Activated T-cell treated with anti-CD3 and anti-CD28 coated beads, Interleukin-2, amount 50 U/mL, for 24 hours (primary cell): ENCODE results near the gene DNMT1.

Source experiments
- DNase-seq: peaks from one replicate; pipeline ENCODE4 v3.0.0-alpha.2; 2020
- H3K27ac Mint-ChIP-seq: 2 replicates; pipeline ENCODE4 v1.8.0; 2020; ENCODE audit warnings: mild to moderate bottlenecking, mixed read lengths
- H3K27me3 Mint-ChIP-seq: 2 replicates; pipeline ENCODE4 v1.8.0; 2020; ENCODE audit warnings: mixed read lengths
- H3K36me3 Mint-ChIP-seq: 2 replicates; pipeline ENCODE4 v1.8.0; 2020; ENCODE audit warnings: low read depth, mixed read lengths
- H3K4me1 Mint-ChIP-seq: 2 replicates; pipeline ENCODE4 v1.8.0; 2020; ENCODE audit warnings: low read depth, mixed read lengths
- H3K4me3 Mint-ChIP-seq: 2 replicates; pipeline ENCODE4 v1.8.0; 2020; ENCODE audit warnings: mild to moderate bottlenecking, moderate library complexity, mixed read lengths
- H3K9me3 Mint-ChIP-seq: 2 replicates; pipeline ENCODE4 v1.8.0; 2020; ENCODE audit warnings: mixed read lengths

Gene DNMT1

DNA sequence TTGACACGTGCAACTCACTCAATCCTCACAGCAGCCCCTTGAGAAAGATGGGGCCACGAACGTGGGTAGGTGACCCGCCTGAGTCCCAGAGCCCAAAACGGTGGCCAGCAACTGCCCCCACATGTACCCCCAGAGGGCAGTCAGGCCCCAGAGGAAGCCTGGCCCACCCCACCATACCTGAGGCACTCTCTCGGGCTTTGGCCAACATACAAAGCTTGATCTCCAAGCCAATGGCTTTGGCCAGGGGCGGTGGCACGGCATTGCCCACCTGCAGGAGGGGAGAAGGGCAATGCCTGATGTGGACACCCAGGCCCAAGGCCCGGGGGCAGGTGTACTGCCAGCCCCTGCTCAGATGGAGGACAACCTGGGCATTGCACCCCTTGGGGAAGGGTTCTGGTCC lies 60.7 kb downstream of the DNMT1 start:
- Mint-ChIP-seq H3K36me3 (peaks cover 93% of the 10 kb centered on the region), H3K4me3 (no peak overlapping the region), H3K27me3 (no peaks in the 10 kb centered on the region), H3K4me1 (peaks cover 3% of the 10 kb centered on the region), H3K9me3 (no peaks in the 10 kb centered on the region), H3K27ac (no peak overlapping the region)
- DNase-seq: no peak

DNA sequence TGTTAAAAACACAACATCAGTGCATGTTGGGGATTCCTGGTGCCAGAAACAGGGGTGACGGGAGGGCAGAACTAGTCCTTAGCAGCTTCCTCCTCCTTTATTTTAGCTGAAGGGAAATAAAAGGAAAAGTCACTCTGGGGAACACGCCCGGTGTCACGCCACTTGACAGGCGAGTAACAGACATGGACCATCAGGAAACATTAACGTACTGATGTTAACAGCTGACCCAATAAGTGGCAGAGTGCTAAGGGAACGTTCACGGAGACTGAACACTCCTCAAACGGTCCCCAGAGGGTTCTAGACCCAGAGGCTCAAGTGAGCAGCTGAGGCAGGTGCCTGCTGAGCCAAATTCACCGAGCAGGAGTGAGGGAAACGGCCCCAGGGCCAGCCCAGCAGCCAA lies 61.2 kb downstream of the DNMT1 start:
- no peak for DNase-seq
- Mint-ChIP-seq H3K27me3 (no peaks in the 10 kb centered on the region), H3K4me3 (no peak overlapping the region), H3K36me3 (peaks cover 93% of the 10 kb centered on the region), H3K27ac (no peak overlapping the region), H3K4me1 (peaks cover 3% of the 10 kb centered on the region), H3K9me3 (no peaks in the 10 kb centered on the region)

DNA sequence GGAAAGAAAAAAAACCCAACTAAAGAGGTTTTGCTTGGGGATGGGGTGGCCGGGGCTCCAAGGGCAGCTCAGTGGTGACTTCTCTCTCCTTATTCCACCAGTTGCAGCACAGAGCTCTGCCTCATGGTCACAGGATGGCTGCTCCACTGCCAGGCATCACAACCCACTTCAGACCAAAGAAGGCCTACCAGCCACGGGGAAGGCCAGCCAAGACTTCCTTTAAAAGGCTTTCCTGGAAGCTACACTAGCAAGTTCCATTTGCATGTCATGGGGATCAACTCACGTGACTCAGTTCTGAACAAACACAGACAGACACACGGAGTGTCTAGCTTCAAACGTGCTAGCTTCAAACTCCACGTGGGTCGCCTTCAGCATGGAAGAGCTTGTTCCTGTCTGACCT lies 61.8 kb downstream of the DNMT1 start:
- H3K9me3 Mint-ChIP-seq: no peaks in the 10 kb centered on the region
- peaks cover 92% of the 10 kb centered on the region for H3K36me3 Mint-ChIP-seq
- H3K4me1 Mint-ChIP-seq: peaks cover 3% of the 10 kb centered on the region
- H3K27ac Mint-ChIP-seq: peak overlapping the region; percentile 77
- no peaks in the 10 kb centered on the region for H3K27me3 Mint-ChIP-seq
- no peak for DNase-seq
- H3K4me3 Mint-ChIP-seq: no peak overlapping the region

DNA sequence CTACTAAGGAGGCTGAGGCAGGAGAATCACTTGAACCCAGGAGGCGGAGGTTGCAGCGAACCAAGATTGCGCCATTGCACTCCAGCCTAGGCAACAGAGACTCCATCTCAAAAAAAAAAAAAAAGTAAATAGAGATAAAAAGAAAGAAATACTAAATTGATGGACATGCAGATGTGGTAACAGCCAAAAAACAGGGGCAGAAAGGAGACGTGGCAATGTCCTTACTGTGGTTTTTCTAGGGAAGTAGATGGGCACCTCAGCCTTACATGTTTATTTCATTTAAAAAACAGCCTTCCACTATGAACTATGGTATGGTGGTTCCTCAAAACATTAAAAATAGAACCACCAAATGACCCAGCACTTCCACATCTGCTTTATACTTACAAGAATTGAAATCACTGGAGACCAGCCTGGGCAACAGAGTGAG lies 68.5 kb downstream of the DNMT1 start:
- Mint-ChIP-seq H3K4me3 (no peak overlapping the region), H3K27ac (no peak overlapping the region), H3K36me3 (peaks cover 45% of the 10 kb centered on the region), H3K27me3 (no peaks in the 10 kb centered on the region), H3K4me1 (no peaks in the 10 kb centered on the region), H3K9me3 (no peaks in the 10 kb centered on the region)
- no peak for DNase-seq

DNA sequence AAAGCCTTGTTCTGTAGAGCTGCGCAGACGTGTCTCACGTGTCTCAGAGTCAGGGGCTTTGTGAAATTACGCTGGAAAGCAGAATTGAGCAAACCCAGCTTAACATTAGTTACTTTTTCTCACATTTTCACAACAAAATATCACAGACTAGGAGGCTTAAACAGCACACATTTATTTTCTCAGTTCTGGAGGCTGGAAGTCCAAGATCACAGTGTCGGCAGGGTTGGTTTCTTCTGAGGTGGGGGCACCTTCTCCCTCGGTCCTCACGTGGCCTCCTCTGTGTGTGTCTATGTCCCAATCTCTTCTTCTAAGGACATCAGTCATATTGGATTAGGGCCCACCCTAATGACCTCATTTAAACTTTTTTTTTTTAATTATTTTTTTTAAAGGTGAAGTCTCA lies 70.3 kb downstream of the DNMT1 start:
- H3K4me3 Mint-ChIP-seq: no peak overlapping the region
- peak overlapping the region; percentile 2 for H3K27ac Mint-ChIP-seq
- peaks cover 5% of the 10 kb centered on the region for H3K4me1 Mint-ChIP-seq
- no peak for DNase-seq
- H3K27me3 Mint-ChIP-seq: no peaks in the 10 kb centered on the region
- H3K36me3 Mint-ChIP-seq: peaks cover 33% of the 10 kb centered on the region
- H3K9me3 Mint-ChIP-seq: no peaks in the 10 kb centered on the region

DNA sequence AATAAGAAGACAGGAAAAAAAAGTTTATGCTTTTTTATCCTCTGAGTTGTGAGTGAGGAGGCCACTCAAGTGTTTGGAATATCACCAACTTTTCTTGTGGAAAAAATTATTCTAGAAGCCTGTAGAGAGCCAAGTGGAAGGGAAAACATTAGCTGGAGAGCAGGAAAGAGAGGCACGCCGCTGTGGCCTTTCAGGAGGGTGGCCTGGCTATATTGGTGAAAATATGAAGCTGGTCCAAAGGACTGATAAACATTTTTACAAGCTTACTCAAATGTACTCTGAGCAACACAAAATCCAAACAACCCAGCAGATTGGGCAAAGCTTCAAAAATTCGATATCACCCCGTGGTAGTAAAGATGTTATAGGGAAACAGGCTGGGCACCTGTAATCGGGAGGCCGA lies 72.7 kb downstream of the DNMT1 start:
- no peak for DNase-seq
- H3K9me3 Mint-ChIP-seq: no peaks in the 10 kb centered on the region
- peaks cover 19% of the 10 kb centered on the region for H3K4me1 Mint-ChIP-seq
- no peaks in the 10 kb centered on the region for H3K27me3 Mint-ChIP-seq
- no peak overlapping the region for H3K27ac Mint-ChIP-seq
- H3K4me3 Mint-ChIP-seq: no peak overlapping the region
- peaks cover 39% of the 10 kb centered on the region for H3K36me3 Mint-ChIP-seq

DNA sequence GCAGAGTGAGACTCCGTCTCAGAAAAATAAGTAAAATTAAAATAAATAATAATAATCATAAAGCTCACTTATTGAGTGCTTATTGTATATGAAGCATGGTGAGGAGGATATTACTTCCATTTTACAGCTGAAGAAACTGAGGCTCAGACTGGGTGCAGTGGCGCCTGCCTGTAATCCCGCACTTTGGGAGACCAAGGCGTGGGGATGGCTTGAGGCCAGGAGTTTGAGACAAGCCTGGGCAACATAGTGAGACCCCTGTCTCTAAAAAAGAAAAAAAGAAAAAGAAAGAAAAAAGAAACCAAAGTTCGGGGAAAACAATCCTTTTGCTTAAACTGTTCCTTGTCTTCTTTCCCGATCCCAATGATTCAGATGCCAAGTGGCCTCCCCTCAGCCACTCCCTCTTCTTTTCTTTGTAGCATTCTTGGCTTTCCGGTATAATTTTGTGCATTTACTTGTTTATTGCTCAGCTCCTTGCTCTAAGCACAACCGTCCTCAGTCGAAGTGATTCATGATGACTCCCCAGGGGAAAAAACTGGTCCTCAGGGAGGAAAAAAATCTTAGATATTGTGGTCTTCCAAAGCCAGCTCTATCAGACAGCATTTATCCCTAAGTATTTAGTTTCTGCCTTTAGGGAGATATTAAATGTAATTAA lies 74.1 kb downstream of the DNMT1 start:
- H3K4me1 Mint-ChIP-seq: peaks cover 29% of the 10 kb centered on the region
- H3K36me3 Mint-ChIP-seq: peaks cover 45% of the 10 kb centered on the region
- DNase-seq: no peak
- H3K4me3 Mint-ChIP-seq: no peak overlapping the region
- H3K9me3 Mint-ChIP-seq: no peaks in the 10 kb centered on the region
- peak overlapping the region; percentile 50 for H3K27ac Mint-ChIP-seq
- H3K27me3 Mint-ChIP-seq: no peaks in the 10 kb centered on the region

DNA sequence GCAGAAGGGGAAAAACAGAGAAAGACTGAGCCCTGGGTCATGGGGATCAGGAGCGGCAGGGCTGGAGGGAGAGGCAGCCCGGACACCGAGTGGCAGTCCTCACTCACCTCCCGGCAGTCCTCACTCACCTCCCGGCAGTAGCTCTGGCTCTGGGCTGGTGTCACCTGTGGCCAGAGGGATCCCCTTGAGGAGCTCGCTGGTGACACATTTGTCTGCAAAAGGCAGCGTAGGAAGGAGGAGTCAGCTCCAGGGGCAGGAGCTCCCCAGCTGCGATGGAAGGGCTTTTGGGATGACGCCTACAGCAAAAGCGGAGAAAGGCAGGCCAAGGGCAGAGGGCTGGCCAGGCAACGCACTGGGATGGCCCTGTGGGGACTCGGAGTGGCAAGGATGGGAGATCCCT lies 75.8 kb downstream of the DNMT1 start:
- Mint-ChIP-seq H3K4me1 (peaks cover 39% of the 10 kb centered on the region), H3K27ac (peak overlapping the region; percentile 95), H3K4me3 (peak overlapping the region; percentile 93), H3K9me3 (no peaks in the 10 kb centered on the region), H3K27me3 (no peaks in the 10 kb centered on the region), H3K36me3 (peaks cover 56% of the 10 kb centered on the region)
- DNase-seq: no peak

DNA sequence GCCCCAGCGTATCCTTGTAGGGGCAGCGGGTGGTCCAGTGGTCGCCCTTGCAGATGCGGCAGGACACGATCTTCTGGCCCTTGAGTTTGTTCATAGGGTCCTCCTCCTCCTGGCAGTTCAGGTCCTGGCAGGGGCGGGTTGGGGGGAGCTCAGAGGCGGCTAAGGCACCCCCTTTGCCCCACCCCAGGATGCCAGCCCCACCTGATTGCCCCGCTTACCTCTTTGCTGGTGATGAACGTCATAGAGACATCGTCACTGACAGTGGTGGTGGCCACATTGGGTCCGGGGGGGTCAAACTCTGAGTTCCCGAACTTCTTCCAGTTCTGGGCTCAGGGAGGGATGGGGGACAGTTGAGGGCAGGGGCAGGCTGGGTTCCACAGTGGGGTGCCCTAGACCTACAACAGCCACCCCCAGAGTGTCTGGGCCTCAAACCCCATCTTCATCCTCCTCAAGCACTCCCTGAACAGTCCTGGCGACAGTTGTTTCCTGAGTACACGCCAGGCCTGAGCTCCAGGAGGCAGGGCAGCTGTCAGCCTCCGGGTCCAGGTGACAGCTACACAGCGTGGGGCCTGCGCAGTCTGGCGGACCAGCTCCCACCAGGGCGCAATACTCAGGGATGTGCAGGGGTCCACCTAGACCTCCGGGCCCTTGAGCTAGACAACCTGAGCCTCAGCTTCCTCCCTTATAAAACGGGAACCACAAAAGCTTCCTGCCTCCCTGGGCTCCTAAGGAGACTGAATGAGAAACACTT lies 77.7 kb downstream of the DNMT1 start:
- Mint-ChIP-seq H3K4me3 (peak overlapping the region; percentile 36), H3K9me3 (no peaks in the 10 kb centered on the region), H3K27ac (peak overlapping the region; percentile 86), H3K36me3 (peaks cover 71% of the 10 kb centered on the region), H3K4me1 (peaks cover 56% of the 10 kb centered on the region), H3K27me3 (no peaks in the 10 kb centered on the region)
- DNase-seq: no peak

DNA sequence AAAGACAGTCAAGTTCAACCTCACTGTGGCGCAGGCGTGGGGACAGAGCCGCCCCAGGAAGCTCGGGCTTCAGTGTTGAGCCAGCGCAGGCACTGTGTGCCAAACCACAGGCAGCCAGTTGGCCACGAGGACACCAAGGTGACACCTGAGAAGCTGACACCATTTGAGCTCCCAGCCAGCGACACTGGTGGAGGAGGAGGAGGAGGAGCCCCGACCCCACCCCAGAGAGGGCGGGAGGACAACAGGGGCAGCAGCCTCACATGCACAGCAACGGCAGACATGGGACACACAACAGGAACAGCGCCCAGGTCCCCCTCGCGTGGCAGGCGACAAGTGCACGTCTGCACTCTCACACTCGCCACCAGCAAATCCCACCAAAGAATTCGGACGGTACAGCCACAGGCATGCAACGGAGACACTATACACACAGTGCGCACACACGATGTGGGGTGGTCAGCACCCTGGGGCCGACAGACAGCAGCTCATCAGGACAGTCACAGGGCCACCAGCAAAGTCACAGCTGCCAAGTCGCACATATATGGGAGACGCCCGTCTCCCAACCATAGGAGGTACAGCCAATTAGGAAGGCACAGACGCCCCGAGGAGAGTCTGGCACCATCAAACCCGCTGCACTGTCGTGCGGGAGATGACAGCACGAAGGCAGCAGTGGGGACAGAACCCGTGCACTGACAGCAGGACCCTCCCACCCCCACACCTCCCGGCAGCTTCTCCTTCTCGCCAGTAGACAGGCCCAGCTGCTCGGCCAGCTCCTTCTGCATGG lies 78.5 kb downstream of the DNMT1 start:
- Mint-ChIP-seq H3K4me1 (peaks cover 64% of the 10 kb centered on the region), H3K36me3 (peaks cover 79% of the 10 kb centered on the region), H3K9me3 (no peaks in the 10 kb centered on the region), H3K27ac (peak overlapping the region; percentile 86), H3K27me3 (no peaks in the 10 kb centered on the region), H3K4me3 (peak overlapping the region; percentile 13)
- DNase-seq: peak; percentile 55

DNA sequence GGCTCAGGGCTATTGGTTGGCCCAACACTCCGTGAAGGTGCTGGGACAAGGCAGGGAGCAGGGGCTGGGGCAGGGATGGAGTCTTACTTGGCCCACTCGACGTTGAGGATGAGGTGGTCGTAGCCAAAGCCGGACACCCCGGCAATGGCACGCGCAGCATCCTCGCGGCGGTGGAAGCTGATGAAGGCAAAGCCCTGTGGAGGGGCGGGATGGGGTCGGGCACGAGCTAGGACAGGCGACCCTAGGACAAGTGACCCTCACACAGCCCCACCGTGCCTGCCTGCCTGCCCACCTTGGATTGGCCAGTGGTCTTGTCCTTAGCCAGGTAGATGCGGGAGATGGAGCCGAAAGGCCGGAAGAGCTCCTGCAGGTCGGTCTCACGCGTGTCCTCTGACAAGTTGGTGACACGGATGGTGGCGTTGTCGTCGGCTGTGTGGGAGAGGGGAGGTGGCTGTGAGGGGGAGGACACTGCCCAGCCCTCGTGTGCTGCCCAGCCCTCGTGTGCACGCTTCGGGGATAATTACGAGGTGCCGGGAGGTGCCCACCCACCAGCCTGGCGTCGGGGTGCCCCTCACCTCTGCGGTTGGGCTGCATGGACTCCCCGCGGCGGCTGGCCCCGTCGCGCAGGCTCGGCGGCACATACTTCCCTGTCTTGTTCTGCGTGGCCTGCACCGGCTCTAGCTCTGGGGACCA lies 79.2 kb downstream of the DNMT1 start:
- H3K27ac Mint-ChIP-seq: peak overlapping the region; percentile 86
- H3K36me3 Mint-ChIP-seq: peaks cover 86% of the 10 kb centered on the region
- peaks cover 68% of the 10 kb centered on the region for H3K4me1 Mint-ChIP-seq
- H3K9me3 Mint-ChIP-seq: no peaks in the 10 kb centered on the region
- H3K4me3 Mint-ChIP-seq: peak overlapping the region; percentile 23
- no peaks in the 10 kb centered on the region for H3K27me3 Mint-ChIP-seq
- DNase-seq: peak; percentile 62

DNA sequence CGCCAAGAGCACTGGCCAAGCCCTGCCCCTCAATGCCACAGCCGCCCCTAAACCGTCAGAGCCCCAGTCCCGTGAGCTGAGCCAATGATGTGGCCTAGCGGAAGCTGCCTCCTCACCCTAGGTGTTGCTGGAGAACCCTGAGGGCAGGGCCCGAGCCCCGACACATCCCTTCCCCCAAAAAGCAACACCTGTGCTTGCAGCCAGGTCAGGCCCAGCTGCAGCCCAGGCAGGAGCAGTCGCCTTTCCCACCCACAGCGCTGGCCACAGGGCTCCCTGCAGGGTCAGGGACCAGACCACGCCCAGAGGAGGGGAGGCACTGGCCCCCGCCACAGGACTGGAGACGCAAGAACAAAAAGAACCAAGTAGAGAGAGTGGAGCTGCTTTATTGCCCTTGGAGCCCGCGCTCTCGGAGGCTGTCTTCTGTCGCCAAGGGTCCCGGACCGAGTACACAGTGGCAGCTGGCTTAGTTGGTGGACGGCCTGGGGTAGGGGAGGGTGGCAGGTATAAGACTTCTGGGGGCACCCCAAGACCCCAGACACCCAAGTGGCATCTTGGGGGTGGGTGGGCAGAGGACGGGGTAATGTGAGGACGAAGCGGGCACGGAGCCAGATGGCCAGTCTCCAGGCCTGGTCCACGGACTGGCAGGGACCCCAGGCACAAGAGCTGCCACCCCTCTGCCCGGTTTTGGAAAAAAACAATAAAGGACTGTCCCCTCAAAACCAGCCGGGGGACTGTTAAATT lies 79.9 kb downstream of the DNMT1 start:
- Mint-ChIP-seq H3K4me1 (peaks cover 71% of the 10 kb centered on the region), H3K9me3 (no peaks in the 10 kb centered on the region), H3K4me3 (peak overlapping the region; percentile 23), H3K27ac (peak overlapping the region; percentile 86), H3K27me3 (no peaks in the 10 kb centered on the region), H3K36me3 (peaks cover 93% of the 10 kb centered on the region)
- DNase-seq: peak; percentile 68

DNA sequence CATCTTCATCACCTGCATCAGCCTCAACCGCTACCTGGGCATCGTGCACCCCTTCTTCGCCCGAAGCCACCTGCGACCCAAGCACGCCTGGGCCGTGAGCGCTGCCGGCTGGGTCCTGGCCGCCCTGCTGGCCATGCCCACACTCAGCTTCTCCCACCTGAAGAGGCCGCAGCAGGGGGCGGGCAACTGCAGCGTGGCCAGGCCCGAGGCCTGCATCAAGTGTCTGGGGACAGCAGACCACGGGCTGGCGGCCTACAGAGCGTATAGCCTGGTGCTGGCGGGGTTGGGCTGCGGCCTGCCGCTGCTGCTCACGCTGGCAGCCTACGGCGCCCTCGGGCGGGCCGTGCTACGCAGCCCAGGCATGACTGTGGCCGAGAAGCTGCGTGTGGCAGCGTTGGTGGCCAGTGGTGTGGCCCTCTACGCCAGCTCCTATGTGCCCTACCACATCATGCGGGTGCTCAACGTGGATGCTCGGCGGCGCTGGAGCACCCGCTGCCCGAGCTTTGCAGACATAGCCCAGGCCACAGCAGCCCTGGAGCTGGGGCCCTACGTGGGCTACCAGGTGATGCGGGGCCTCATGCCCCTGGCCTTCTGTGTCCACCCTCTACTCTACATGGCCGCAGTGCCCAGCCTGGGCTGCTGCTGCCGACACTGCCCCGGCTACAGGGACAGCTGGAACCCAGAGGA lies 80.6 kb downstream of the DNMT1 start:
- Mint-ChIP-seq H3K4me3 (peak overlapping the region; percentile 23), H3K27ac (peak overlapping the region; percentile 97), H3K36me3 (peaks cover 94% of the 10 kb centered on the region), H3K9me3 (no peaks in the 10 kb centered on the region), H3K27me3 (no peaks in the 10 kb centered on the region), H3K4me1 (peaks cover 77% of the 10 kb centered on the region)
- peak; percentile 68 for DNase-seq
